NCI-H2081 treated with DMSO at 0.1 percent for 48 hours (cell line): ENCODE data around the gene ANAPC7.
"Not testable (repeated sequence)": the region's sequence is repeated elsewhere in the genome, so short reads cannot be mapped to it uniquely, and the experiment has no call there.

ENCODE experiments used
- DNase-seq: peaks from one replicate; lab custom pipeline; 2025; lab: John Stamatoyannopoulos, UW

ANAPC7 gene

DNA sequence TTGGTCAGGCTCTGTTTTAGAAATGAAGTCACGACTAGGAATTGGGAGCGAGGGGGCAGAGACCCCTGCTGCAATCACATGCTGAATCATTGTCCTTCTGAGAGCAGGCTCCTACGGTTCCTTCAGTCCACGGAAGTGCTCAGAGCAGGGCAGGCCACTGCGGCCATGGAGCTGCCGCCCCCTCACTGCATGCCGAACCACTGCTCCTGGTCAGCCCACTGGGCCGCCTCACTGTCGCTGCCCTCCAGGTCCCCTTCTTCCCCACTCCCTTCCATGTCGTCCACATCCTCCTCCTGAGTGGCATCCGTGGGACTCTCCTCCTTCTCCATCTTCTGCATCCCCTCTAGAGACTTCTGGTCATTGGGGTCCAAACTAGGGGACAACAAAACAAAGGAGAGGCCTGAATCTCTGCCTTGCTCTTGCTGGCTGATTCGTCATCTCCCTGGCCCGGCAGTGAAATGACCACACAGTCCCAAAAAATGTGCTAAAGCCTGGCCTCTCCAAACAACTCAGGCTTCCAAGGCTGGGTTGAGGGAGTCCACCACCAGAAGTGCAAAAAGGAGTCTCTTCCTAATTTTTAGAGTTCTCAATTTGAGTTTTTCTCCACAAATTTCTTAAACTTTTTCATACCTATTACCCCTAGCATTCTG, 29.4 kb downstream of the ANAPC7 start:
- no peak for DNase-seq

DNA sequence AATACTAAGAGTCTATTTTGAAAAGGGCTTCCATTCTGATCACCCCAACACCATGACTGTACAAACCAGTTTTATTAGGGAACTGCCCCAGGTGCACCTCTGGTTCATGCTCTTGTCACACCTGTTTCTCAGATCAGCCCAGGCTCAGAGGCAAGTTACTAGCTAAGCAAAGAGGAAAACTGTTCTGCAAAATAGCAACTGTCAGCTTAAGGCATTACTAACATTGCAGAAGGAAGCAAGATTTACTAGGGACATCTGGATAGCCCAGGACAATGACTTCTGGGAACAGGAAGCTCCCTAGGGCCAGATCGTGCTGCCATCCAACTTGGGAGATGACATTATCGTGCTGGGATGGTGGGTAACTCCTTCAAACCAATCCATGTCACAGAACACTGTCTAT, 30.1 kb downstream of the ANAPC7 start:
- no peak for DNase-seq

- no peak for DNase-seq
Observed at GRCh38 chr12:110373025-110373424, 30.5 kb downstream of the ANAPC7 start.

GRCh38 chr12:110372056-110372425, 31.5 kb downstream of the ANAPC7 start:
- no peak for DNase-seq

- no peak for DNase-seq
Observed at GRCh38 chr12:110371408-110372055, 32.0 kb downstream of the ANAPC7 start.

DNA sequence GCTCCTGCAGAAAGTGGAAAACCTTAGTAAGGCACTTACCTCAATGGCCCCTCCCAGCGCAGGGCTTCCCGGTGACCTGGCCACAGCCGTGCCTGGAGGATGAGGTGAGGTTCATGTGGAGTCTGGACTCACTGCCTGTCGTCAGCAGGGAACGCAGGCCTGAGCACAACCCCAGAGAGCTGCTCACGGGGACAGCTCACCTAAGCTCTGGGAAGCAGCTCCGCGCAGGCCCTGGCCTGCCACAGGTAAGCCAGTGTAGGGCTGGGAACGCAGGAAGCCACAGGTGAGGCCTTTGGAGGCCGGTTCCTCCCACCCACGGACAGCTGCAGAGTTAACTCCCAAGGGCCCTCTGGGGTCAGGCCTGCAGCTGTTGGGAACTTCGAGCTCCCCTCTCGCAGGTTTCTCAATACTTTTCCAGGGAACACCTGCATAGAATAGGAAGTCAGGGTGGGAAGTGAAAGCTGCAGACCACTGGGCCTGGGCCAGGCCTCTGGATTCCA, 32.7 kb downstream of the ANAPC7 start:
- no peak for DNase-seq

GRCh38 chr12:110369992-110370391, 33.5 kb downstream of the ANAPC7 start:
- no peak for DNase-seq

DNA sequence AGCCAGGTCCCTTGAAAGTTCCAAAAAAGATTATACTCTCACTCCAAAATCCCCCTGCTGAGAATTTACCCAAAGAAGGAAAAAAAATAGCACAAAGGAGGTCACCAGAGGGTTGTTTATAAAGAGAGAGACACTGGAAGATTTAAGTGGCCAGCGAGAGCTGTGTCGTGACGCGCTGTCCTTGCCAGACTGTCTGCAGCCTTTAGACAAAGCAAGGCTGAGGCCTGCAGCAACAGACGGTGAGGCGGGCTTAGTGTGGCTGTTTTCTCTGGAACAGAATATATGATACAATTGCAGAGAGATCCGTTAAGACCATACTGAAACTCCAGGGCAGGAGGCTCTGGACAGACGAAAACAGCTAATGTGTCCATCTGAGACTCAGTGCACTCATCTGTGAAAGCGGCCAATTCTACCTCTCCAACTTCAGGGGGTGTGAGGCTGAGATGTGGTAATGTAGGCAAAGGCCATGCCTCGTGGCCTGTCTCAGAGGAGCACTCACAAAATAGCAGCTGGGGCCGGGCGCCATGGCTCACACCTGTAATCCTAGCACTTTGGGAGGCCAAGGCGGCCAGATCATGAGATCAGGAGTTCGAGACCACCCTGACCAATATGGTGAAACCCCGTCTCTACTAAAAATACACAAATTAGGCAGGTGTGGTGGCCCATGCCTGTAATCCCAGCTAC, 36.2 kb downstream of the ANAPC7 start:
- no peak for DNase-seq

DNA sequence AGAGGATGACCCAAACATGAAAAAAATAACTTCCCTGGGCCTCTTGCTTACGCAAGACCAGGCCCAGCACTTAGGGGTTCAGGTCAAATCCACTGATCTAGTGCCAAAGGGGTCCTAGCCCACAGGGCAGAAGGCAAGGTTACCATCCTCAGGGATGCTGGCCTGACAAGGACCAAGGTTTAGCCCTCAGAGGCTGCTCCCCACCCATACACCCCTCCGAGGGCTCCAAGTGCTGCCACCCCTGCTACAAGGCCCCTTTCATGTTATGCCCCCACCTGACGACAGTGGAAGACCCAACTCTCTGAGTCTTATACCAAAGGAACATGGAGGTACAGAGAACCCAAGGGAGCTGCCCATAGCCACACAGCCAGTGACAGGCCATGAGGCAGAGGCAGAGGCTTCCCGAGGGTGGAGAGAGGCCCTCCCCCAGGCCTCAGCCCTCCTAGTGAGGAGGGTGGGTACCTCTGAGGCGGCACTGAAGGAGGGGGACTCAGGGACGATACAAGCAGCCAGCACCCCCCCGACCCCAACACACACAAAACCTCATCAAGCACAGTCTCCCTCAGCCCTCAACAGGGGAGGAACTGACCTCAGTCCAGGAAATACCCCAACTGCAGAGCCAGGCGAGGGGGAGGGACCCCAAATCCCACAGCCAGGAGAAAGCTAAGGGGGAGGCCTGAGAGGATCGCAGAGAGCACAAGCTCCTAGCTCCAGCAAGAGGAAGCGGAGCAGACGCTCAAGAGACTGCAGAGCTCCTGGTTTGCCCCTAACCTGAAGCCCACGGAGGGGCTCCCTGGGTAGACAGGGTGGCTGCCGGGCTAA, 37.0 kb downstream of the ANAPC7 start:
- no peak for DNase-seq

GRCh38 chr12:110365489-110366320, 37.8 kb downstream of the ANAPC7 start:
- DNase-seq: no peak

- no peak for DNase-seq
Observed at GRCh38 chr12:110361216-110361615, 42.3 kb downstream of the ANAPC7 start.

- DNase-seq: not testable (repeated sequence)
Observed at GRCh38 chr12:110358384-110359097, 45.0 kb downstream of the ANAPC7 start.

GRCh38 chr12:110355073-110355472, 48.4 kb downstream of the ANAPC7 start:
- DNase-seq: no peak

DNA sequence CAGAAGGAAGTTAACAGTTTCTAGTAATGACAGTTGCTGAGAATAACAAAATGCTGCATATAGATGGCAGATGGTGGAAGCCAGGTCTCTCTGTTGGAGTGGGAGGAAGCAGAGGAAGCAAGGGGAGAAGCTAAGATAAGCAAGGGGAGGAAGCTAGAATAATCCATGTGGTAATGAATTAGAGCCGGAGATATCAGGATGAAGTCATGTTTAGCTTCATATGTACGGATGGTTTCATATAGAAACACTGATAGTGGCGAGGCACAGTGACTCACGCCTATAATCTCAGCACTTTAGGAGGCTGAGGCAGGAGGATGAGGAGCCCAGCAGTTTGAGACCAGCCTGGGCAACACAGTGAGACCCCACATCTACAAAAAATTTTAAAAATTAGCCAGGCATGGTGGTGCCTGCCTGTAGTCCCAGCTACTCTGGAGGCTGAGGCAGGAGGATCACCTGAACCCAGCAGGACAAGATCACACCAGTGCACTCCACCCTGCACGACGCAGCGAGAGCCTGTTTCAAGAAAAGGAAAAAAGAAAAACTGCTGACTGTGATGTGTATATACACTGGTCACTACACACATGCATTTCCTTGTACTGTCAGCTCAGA, 49.2 kb downstream of the ANAPC7 start:
- DNase-seq: no peak

DNA sequence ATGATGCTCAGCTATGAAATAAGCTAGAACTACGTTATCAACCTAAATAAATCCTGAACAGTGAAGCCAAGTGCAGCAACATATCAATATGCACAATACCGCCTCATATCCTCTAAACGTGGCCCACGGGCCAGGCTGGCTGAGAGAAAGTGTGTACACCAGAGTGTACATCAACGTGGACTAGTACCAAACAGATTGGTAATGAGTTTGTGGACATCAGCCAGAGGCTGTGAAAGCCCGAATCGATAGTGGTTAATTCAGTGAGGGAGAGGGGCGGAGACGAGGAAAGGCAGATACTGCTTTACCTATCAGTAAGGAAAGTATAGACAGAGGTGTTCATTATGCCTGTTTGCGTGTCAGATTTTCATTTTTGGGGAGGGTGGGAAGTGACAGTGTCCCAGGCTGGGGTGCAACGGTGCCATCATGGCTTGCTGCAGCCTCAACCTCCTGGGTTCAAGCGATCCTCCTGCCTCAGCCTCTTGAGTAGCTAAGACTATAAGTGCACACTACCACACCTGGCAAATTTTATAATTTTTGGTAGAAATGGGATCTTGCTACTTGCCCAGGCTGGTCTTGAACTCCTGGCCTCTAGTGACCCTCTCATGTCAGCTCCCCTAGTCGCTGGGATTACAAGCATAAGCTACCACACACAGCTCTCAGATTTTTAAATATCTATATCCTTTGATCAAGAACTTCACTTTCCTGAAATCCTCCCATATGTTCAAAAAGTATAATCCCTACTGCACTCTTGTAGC, 50.1 kb downstream of the ANAPC7 start:
- no peak for DNase-seq

GRCh38 chr12:110352401-110352800, 51.1 kb downstream of the ANAPC7 start:
- no peak for DNase-seq

DNA sequence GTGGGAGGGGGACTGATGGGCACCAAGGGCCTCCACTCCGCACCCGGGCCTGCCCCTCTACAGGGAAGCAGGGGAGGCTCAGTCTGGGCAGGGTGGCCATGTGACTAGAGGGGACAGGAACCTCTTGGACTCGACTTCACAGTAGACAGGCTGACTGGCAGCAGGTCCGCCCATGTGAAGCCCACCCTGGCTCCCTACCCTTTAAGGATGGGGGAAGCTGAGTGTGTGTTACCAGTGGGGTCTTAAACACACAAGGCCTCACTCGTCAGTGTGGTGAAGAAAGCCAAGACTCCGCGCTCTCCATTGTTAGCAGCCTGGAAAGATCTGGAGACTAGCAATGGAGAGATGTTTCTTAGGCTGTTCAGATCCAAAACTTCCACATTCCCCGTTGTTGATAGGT, 52.4 kb downstream of the ANAPC7 start:
- no peak for DNase-seq

GRCh38 chr12:110349514-110350151, 53.9 kb downstream of the ANAPC7 start:
- DNase-seq: no peak

DNA sequence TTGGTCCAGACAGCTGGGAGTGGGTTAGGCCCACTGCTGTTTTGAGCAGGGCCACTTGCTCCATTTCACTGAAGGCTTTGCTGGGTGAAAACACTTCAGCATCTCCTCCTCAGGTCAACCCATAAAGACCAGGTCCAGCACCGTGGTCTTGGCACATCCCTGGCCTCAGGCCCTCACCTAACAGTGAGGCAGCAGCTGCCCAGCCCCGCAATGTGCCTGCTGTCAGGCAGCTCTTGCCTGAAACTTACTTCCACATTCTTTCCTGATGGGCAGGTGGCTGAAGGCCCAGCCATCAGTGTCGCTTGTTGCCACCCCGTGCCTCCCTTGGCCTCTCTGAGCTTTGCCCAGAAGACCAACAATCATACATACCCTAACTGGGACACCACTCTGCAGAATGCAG, 54.4 kb downstream of the ANAPC7 start:
- no peak for DNase-seq
